ENCODE measurements around the gene OSBPL10.

OSBPL10 gene

DNA sequence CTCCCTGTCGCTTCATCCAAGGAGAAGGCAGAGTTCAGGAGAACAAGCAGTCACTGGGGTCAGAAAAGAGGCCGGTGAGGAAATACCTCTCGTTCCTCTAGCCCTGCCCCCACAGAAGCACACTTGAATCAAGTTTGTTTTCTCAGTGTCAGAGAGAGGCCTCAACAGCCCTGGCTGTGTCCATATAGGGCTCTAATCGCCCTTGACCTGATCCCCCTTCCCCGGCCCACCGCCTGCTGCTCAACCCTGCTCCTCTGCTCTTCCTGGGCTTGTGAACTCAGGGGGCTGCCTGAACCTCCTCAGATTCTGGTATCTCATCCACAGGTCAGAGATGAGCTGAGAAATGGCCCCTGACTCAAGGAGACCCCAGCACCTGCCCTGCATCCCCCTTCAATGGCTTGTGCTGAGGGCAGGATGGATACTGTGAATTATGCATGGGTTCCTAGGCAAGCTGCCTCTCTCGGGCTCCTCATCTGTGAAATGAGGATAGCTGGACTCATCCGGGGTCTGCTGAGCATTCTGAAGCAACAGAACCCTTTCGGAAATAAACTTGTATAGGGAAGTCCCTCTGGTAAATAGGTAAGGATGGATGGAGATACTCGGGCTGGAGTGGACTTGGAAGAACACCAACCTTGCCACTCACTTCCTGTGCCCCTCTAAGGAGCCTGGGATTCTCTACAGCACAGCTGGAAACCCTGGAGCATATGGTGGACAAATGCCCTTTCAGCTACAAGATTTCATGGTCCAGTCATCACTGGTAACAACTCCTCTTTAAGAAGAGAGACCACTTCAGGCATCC, 300.8 kb downstream of the OSBPL10 start:
- DNase-seq (ENCODE audit: extremely low read depth in 1 of 2, low read depth in 1 of 2), result no peak

DNA sequence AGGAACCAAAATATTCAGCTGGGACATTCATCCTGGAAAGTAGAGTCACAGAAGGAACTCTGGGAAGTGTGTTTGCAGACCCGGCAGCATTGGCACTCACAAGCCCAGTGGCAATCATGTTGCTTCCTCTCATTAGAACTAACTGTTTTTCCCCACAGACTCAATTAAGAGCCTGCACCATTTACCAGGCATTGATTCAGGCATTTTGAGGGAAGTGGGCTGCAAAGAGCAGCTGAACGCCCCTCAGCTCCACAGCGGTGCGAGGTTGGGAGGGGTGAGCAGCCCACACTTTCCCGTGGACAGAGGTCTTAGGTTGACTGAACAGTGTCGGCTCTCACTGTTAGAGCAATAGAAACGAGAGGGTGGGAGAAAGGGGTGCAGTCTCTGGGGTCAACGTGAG, 304.5 kb downstream of the OSBPL10 start:
- DNase-seq (ENCODE audit: extremely low read depth in 1 of 2, low read depth in 1 of 2), result no peak

GRCh38 chr3:31673950-31674349, 307.1 kb downstream of the OSBPL10 start:
- DNase-seq (ENCODE audit: extremely low read depth in 1 of 2, low read depth in 1 of 2), result no peak

DNA sequence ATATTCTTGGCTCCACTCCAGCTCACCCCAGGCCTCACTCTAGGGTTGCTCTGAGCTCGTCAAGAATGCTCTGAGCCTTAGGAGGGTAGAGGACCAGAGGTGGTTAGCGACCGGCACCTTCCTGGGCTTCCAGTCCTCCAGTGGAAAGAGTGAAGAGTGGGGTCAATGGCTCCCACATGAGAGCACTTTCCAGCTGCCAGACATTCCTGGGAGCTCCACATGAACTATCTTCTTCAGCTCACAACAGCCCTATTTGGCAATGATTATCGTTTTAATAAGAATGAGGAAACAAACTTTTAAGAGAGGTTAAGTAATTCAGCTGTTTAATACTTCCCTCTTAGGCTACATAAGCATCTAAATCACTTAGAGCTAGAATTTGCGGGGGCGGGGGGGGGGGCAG, 309.1 kb downstream of the OSBPL10 start:
- no peak for DNase-seq (ENCODE audit: extremely low read depth in 1 of 2, low read depth in 1 of 2)

GRCh38 chr3:31671451-31671850, 309.6 kb downstream of the OSBPL10 start:
- DNase-seq (ENCODE audit: extremely low read depth in 1 of 2, low read depth in 1 of 2), result no peak

GRCh38 chr3:31670722-31671121, 310.3 kb downstream of the OSBPL10 start:
- DNase-seq (ENCODE audit: extremely low read depth in 1 of 2, low read depth in 1 of 2), result no peak

- DNase-seq (ENCODE audit: extremely low read depth in 1 of 2, low read depth in 1 of 2), result no peak
These were observed 310.9 kb downstream of the OSBPL10 start for GRCh38 chr3:31670136-31670535.

DNA sequence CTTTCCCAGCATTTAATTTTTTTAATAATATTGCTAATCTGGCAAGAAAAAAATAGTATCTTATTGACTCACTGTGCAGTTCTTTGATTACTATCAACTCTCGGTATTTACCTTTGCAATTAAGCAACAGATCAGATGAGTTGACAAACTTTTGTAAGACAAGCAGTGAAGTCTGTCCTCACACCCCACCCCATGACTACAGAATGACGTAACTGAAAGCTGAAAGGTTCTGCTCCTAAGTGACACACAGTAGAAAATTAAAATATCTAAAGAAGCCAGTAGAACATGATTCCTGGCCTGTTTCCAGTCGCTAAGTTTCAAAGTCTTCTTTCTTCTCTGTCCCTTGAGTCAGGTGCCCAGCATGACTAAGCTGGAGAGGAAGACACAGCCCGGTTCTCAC, 312.8 kb downstream of the OSBPL10 start:
- no peak for DNase-seq (ENCODE audit: extremely low read depth in 1 of 2, low read depth in 1 of 2)

- DNase-seq (ENCODE audit: extremely low read depth in 1 of 2, low read depth in 1 of 2), result no peak
These were observed 313.5 kb downstream of the OSBPL10 start for GRCh38 chr3:31667582-31667981.

DNA sequence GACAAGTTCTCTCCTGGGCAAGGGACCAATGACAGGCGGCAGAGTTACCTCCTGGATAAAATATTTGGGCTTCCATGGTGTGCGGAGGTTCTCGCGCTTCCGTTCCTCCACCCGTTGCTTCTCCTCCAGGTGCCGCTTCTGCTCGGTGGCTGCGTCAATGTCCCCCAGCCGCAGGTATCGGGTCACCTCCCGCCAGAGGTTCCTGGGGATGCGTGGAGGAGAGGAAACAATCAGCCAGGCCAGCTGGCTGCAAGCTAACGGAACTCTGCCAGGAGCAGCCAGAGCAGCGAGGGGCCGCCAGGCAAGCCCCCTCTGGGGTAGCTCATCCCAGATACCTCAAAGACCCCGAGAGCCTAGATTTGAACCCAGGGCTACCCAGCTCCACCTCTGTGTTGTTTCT, 317.0 kb downstream of the OSBPL10 start:
- no peak for DNase-seq (ENCODE audit: extremely low read depth in 1 of 2, low read depth in 1 of 2)

DNA sequence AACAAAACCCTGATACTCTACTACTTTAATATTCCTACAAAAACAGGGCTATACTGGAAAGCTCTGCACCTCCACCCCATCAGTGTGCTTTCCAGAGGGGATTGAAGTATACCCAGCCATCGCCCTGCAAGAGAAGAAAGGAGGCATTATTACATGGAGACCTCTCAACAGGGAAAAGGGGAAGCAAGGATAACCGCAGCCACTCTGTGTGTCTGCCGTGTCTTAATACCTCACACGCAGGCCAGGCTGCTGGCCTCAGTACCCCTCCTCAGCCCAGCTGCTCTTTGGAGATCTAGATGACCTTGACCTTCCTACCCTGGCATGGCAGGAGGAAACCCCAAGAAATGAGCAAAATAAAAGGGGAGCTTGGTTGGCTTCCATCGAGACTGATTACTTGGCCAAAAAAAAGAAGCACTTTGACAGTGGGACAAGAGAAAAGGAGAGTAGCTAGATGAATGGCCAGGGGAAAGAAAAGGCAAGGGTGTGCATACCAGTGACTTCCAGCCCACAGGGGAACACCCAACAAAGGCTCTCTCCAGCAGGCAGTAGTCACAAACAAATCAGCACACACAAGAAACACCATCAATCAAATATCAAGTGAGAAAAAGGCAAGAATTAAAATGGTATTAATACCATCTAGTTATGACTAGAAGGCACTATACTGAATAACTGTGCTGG, 318.9 kb downstream of the OSBPL10 start:
- DNase-seq (ENCODE audit: extremely low read depth in 1 of 2, low read depth in 1 of 2), result no peak

GRCh38 chr3:31661286-31661685, 319.8 kb downstream of the OSBPL10 start:
- no peak for DNase-seq (ENCODE audit: extremely low read depth in 1 of 2, low read depth in 1 of 2)

DNA sequence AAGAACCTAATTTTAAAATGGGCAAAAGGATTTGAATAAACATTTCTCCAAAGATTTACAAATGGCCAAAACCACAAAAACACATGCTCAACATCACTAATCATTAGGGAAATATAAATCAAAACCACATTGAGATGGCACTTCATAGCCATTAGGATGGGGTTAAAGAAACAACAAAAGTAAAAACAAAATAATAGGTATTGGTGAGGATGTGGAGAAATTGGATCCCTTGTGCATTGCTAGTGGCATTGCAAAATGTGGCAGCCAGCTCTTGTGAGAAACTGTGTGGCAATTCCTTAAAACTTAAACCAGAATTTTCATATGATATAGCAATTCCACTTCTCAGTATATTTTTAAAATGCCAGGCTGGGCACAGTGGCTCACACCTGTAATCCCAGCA, 321.8 kb downstream of the OSBPL10 start:
- DNase-seq (ENCODE audit: extremely low read depth in 1 of 2, low read depth in 1 of 2), result no peak

DNA sequence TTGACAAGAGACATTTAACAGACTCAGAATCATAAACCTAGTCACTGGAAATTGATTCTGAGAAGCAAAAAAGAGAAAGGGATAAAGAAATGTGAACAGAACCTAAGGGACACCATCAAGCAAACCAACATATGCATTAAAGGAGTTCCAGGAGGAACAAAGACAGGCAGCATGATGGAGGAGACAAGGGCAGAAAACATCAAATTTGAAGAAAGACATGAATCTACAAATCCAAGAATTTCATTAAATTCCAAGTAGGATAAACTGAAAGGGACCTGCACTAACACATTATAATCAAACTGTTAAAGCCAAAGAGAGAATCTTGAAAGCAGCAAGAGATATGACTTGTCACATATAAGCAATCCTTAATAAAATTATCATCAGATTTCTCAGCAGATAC, 326.1 kb downstream of the OSBPL10 start:
- no peak for DNase-seq (ENCODE audit: extremely low read depth in 1 of 2, low read depth in 1 of 2)

DNA sequence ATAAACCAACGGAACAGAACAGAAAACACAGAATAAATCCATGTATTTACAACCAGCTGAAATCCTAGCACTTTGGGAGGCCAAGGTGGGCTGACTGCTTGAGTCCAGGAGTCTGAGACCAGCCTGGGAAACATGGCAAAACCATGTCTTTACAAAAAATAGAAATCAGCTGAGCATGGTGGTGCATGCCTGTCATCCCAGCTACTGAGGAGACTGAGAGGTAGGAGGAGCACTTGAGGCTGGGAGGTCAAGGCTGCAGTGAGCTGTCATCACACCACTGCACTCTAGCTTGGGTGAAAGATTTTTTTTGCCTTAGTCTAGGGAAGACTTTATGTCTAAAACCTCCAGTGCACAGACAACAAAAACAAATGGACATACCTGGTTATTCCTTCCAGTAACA, 327.6 kb downstream of the OSBPL10 start:
- DNase-seq (ENCODE audit: extremely low read depth in 1 of 2, low read depth in 1 of 2), result no peak

DNA sequence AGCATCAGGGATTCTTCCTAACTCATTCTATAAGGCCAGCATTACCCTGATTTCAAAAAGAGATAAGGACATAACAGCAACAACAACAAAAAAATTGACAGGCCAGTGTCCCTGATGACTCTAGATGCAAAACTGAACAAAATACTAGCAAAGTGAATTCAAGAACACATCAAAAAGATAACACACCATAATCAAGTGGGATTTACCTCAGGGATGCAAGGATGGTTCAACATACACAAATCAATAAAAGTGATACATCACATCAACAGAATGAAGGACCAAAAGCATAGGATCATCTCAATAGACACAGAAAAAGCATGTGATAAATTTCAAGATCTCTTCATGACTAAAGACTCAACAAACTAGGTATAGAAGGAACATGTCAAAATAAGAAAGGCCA, 328.8 kb downstream of the OSBPL10 start:
- DNase-seq (ENCODE audit: extremely low read depth in 1 of 2, low read depth in 1 of 2), result no peak

DNA sequence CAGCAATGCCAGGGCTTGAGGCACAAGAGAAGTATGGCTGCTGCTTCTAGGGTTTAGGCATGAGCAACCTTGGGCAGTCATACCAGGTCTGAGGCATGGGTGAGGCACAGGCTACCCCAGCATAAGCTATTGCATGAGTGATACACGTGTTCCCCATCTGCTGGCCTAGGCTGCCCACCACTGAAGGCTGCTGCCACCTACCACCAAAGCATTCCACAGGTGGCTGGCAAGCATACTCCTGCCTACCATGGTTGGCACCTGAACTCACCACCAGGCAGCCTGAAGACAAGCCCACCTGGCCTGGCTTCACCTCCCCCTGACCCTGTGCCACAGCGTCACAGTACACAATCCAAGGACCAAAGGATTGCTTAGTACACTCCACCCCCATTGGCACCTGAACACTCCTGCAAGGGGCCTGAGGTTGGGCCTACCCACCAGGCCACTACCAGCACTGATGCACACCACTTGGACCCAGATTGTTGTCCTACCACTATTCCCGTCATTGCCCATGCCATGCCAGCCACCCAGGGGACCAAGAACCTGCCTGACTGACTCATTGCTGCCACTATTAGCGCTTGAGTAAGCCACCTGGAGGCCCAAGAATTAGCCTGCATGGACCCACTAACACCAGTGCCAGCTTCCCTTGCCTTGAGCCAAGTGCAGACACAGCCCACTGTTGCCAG, 332.6 kb downstream of the OSBPL10 start:
- DNase-seq (ENCODE audit: extremely low read depth in 1 of 2, low read depth in 1 of 2), result no peak

- DNase-seq (ENCODE audit: extremely low read depth in 1 of 2, low read depth in 1 of 2), result no peak
These were observed 335.8 kb downstream of the OSBPL10 start for GRCh38 chr3:31645256-31645655.

GRCh38 chr3:31639828-31640227, 341.2 kb downstream of the OSBPL10 start:
- DNase-seq (ENCODE audit: extremely low read depth in 1 of 2, low read depth in 1 of 2), result no peak

DNA sequence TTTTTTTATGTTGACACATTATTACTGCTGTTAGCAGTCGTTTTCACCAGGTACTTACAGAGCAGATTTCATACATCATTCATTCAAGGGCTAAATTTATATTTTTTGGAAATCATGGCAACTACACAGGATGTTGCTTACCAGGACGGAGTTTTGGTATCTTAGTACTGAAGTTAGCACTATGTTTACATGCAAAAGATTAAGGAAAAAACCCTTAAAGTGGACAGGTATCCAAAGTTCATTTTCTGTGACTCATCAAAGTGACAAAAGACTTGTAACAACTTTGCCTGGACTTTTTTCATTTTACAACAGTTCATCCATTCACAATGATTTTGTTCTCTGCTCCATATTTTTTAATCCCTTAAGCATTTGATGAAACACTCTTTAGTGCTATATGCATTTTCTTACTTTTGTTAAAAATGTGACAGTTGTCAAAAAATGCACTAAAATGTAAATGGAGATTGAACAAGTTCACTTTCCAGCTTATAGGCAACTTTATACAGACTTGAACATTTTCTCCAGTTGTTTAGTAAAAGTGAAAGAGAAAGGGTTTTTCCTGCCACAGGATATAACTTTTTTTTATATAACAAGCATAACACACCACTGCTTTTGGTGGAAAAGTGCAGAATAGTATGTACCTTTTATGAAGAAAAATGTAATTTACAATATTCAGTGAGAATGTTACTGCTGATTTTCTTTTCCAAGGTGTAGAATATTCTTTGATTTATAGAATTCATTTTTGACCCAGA, 344.2 kb downstream of the OSBPL10 start:
- no peak for DNase-seq (ENCODE audit: extremely low read depth in 1 of 2, low read depth in 1 of 2)

- no peak for DNase-seq (ENCODE audit: extremely low read depth in 1 of 2, low read depth in 1 of 2)
These were observed 345.0 kb downstream of the OSBPL10 start for GRCh38 chr3:31636049-31636448.
